Measurements from ENCODE around the gene ARHGEF7.
"Not testable (repeated sequence)": the region's sequence is repeated elsewhere in the genome, so short reads cannot be mapped to it uniquely, and the experiment has no call there.

The ARHGEF7 gene

GRCh38 chr13:111256946-111257345 is 141.8 kb downstream of the ARHGEF7 start:
- H3F3A ChIP-seq (ENCODE audit: insufficient read depth, low read length), result no peaks in the 10 kb centered on the region; the same call in 1 of the 2 replicates

GRCh38 chr13:111257899-111258298 is 142.8 kb downstream of the ARHGEF7 start:
- peaks cover 18% of the 10 kb centered on the region for H3K9me3 ChIP-seq (ENCODE audit: low read length)

More at GRCh38 chr13:111256946-111257345, 141.8 kb downstream of the ARHGEF7 start:
- Histone ChIP-seq H3K9me2 (ENCODE audit: low read depth, low read length) (no peaks in the 10 kb centered on the region), H3K4me2 (ENCODE audit: low read length) (no peak overlapping the region), H4K20me1 (ENCODE audit: insufficient read depth, low read length) (no peaks in the 10 kb centered on the region), H3K27me3 (ENCODE audit: insufficient read depth, low read length) (no peaks in the 10 kb centered on the region), H3K79me2 (ENCODE audit: insufficient read depth, low read length) (no peaks in the 10 kb centered on the region), H3K9me3 (ENCODE audit: low read length) (peaks cover 18% of the 10 kb centered on the region), H3K4me1 (ENCODE audit: insufficient read depth, low read length, severe bottlenecking) (no peaks in the 10 kb centered on the region), H3K4me3 (ENCODE audit: low read depth, low read length, poor library complexity, severe bottlenecking) (no peak overlapping the region), H3K27ac (ENCODE audit: low read depth, low read length, poor library complexity, severe bottlenecking) (no peak overlapping the region), H3K36me3 (ENCODE audit: insufficient read depth, low read length) (peaks cover 89% of the 10 kb centered on the region), H2AFZ (ENCODE audit: low read length) (no peak overlapping the region), H3K9ac (ENCODE audit: low read length) (no peak overlapping the region)
- TF ChIP-seq EZH2 (IDR thresholded peaks at IDR 0.05; ENCODE audit: borderline replicate concordance, low read length), result no peak
- TF ChIP-seq CTCF (IDR thresholded peaks at IDR 0.05; ENCODE audit: low read length), result no peak

GRCh38 chr13:111258637-111259036 is 143.5 kb downstream of the ARHGEF7 start:
- Histone ChIP-seq H3F3A (ENCODE audit: insufficient read depth, low read length) (no peaks in the 10 kb centered on the region; the same call in 1 of the 2 replicates), H3K4me3 (ENCODE audit: low read depth, low read length, poor library complexity, severe bottlenecking) (no peak overlapping the region), H3K4me1 (ENCODE audit: insufficient read depth, low read length, severe bottlenecking) (no peaks in the 10 kb centered on the region), H3K9ac (ENCODE audit: low read length) (no peak overlapping the region), H3K27ac (ENCODE audit: low read depth, low read length, poor library complexity, severe bottlenecking) (no peak overlapping the region), H4K20me1 (ENCODE audit: insufficient read depth, low read length) (no peaks in the 10 kb centered on the region), H3K27me3 (ENCODE audit: insufficient read depth, low read length) (no peaks in the 10 kb centered on the region), H3K4me2 (ENCODE audit: low read length) (no peak overlapping the region), H2AFZ (ENCODE audit: low read length) (no peak overlapping the region), H3K79me2 (ENCODE audit: insufficient read depth, low read length) (no peaks in the 10 kb centered on the region), H3K36me3 (ENCODE audit: insufficient read depth, low read length) (peaks cover 84% of the 10 kb centered on the region), H3K9me3 (ENCODE audit: low read length) (peaks cover 18% of the 10 kb centered on the region), H3K9me2 (ENCODE audit: low read depth, low read length) (no peaks in the 10 kb centered on the region)
- no peak for TF ChIP-seq CTCF (IDR thresholded peaks at IDR 0.05; ENCODE audit: low read length)
- no peak for TF ChIP-seq EZH2 (IDR thresholded peaks at IDR 0.05; ENCODE audit: borderline replicate concordance, low read length)

More at GRCh38 chr13:111257899-111258298, 142.8 kb downstream of the ARHGEF7 start:
- H3K9me2 ChIP-seq (ENCODE audit: low read depth, low read length); H3K4me2 ChIP-seq (ENCODE audit: low read length); H3K79me2 ChIP-seq (ENCODE audit: insufficient read depth, low read length); H4K20me1 ChIP-seq (ENCODE audit: insufficient read depth, low read length); H3K4me3 ChIP-seq (ENCODE audit: low read depth, low read length, poor library complexity, severe bottlenecking); H3K27ac ChIP-seq (ENCODE audit: low read depth, low read length, poor library complexity, severe bottlenecking); H3K27me3 ChIP-seq (ENCODE audit: insufficient read depth, low read length); H3F3A ChIP-seq (ENCODE audit: insufficient read depth, low read length); H2AFZ ChIP-seq (ENCODE audit: low read length); H3K4me1 ChIP-seq (ENCODE audit: insufficient read depth, low read length, severe bottlenecking); H3K9ac ChIP-seq (ENCODE audit: low read length): not testable (repeated sequence)
- peaks cover 84% of the 10 kb centered on the region for H3K36me3 ChIP-seq (ENCODE audit: insufficient read depth, low read length)

GRCh38 chr13:111259058-111259457 is 143.9 kb downstream of the ARHGEF7 start:
- Histone ChIP-seq H4K20me1 (ENCODE audit: insufficient read depth, low read length) (no peaks in the 10 kb centered on the region), H3K79me2 (ENCODE audit: insufficient read depth, low read length) (no peaks in the 10 kb centered on the region), H2AFZ (ENCODE audit: low read length) (no peak overlapping the region), H3F3A (ENCODE audit: insufficient read depth, low read length) (no peaks in the 10 kb centered on the region; the same call in 1 of the 2 replicates), H3K27me3 (ENCODE audit: insufficient read depth, low read length) (no peaks in the 10 kb centered on the region), H3K9me2 (ENCODE audit: low read depth, low read length) (no peaks in the 10 kb centered on the region), H3K9ac (ENCODE audit: low read length) (no peak overlapping the region), H3K36me3 (ENCODE audit: insufficient read depth, low read length) (peaks cover 84% of the 10 kb centered on the region), H3K4me1 (ENCODE audit: insufficient read depth, low read length, severe bottlenecking) (no peaks in the 10 kb centered on the region), H3K27ac (ENCODE audit: low read depth, low read length, poor library complexity, severe bottlenecking) (no peak overlapping the region), H3K4me3 (ENCODE audit: low read depth, low read length, poor library complexity, severe bottlenecking) (no peak overlapping the region), H3K4me2 (ENCODE audit: low read length) (no peak overlapping the region), H3K9me3 (ENCODE audit: low read length) (peaks cover 15% of the 10 kb centered on the region)
- no peak for TF ChIP-seq EZH2 (IDR thresholded peaks at IDR 0.05; ENCODE audit: borderline replicate concordance, low read length)
- no peak for TF ChIP-seq CTCF (IDR thresholded peaks at IDR 0.05; ENCODE audit: low read length)
